Muscle layer of colon (tissue), 2 donors: ENCODE data around the gene ELOVL7.
"Not testable (repeated sequence)": the region's sequence is repeated elsewhere in the genome, so short reads cannot be mapped to it uniquely, and the experiment has no call there.

Source experiments
- H3K27ac ChIP-seq: one replicate; pipeline ENCODE4 v1.7.0; 2013; ENCODE audit warnings: low read depth, mild to moderate bottlenecking, low read length, moderate library complexity
- H3K27me3 ChIP-seq, 2 donors: one replicate each; pipeline ENCODE4 v1.7.0; 2013; ENCODE audit warnings: low read length in 2 of 2, mild to moderate bottlenecking in 2 of 2; ENCODE audit not compliant: insufficient read depth in 2 of 2, control insufficient read depth in 1 of 2
- H3K36me3 ChIP-seq: one replicate; pipeline ENCODE4 v1.7.0; 2013; ENCODE audit warnings: mild to moderate bottlenecking, low read length; ENCODE audit not compliant: insufficient read depth
- H3K4me1 ChIP-seq: one replicate; pipeline ENCODE4 v1.7.0; 2013; ENCODE audit warnings: mild to moderate bottlenecking, low read length; ENCODE audit not compliant: insufficient read depth
- H3K4me3 ChIP-seq, 2 donors: one replicate each; pipeline ENCODE4 v1.7.0; 2013; ENCODE audit warnings: low read length in 2 of 2, low read depth in 1 of 2, mild to moderate bottlenecking in 1 of 2, moderate library complexity in 1 of 2
- H3K9ac ChIP-seq: one replicate; pipeline ENCODE4 v1.7.0; 2013; ENCODE audit warnings: low read length
- H3K9me3 ChIP-seq: one replicate; pipeline ENCODE4 v1.7.0; 2013; ENCODE audit warnings: mild to moderate bottlenecking, low read length
- donor health status: abdominal sarcoma.
- donor health status: Adenocarcinoma of cecum.

The ELOVL7 gene

GRCh38 chr5:60810438-60811085, 33.5 kb downstream of the ELOVL7 start:
- no peaks in the 10 kb centered on the region for H3K9me3 ChIP-seq
- H3K4me3 ChIP-seq, result no peak overlapping the region
- H3K9ac ChIP-seq, result no peak overlapping the region
- H3K36me3 ChIP-seq, result no peaks in the 10 kb centered on the region
- H3K27me3 ChIP-seq, result no peaks in the 10 kb centered on the region
- H3K4me1 ChIP-seq, result no peaks in the 10 kb centered on the region
- no peak overlapping the region for H3K27ac ChIP-seq

GRCh38 chr5:60809891-60810425, 34.1 kb downstream of the ELOVL7 start:
- Histone ChIP-seq H3K36me3 (no peaks in the 10 kb centered on the region), H3K4me1 (no peaks in the 10 kb centered on the region), H3K9me3 (no peaks in the 10 kb centered on the region), H3K9ac (no peak overlapping the region), H3K27me3 (no peaks in the 10 kb centered on the region), H3K27ac (no peak overlapping the region), H3K4me3 (no peak overlapping the region)

GRCh38 chr5:60806591-60807243, 37.4 kb downstream of the ELOVL7 start:
- no peaks in the 10 kb centered on the region for H3K27me3 ChIP-seq
- no peak overlapping the region for H3K27ac ChIP-seq
- no peaks in the 10 kb centered on the region for H3K9me3 ChIP-seq
- H3K36me3 ChIP-seq, result no peaks in the 10 kb centered on the region
- no peak overlapping the region for H3K9ac ChIP-seq
- H3K4me1 ChIP-seq, result no peaks in the 10 kb centered on the region
- no peak overlapping the region for H3K4me3 ChIP-seq

DNA sequence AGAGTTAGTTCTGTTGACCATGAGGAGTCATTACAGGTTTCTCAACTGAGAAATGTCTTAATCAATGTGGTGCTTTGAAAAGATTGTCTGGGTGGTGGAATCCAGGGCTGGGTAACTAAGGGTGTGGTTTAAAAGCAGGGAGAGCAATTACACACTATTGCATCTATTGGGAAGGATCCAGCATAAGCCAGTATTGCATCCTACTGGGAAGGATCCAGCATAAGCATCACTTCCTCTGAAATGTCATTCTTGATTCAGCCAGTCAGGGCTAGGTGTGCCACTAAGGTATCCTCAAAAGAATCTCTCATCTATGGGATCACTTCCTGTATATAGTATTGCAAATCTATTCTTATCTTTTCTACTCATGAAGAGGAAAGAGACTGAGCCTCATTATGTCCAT, 38.6 kb downstream of the ELOVL7 start:
- Histone ChIP-seq H3K4me1 (no peaks in the 10 kb centered on the region), H3K27ac (no peak overlapping the region), H3K27me3 (no peaks in the 10 kb centered on the region), H3K9ac (no peak overlapping the region), H3K9me3 (no peaks in the 10 kb centered on the region), H3K36me3 (no peaks in the 10 kb centered on the region), H3K4me3 (no peak overlapping the region)

- Histone ChIP-seq H3K4me1 (no peaks in the 10 kb centered on the region), H3K9ac (no peak overlapping the region), H3K27ac (no peak overlapping the region), H3K36me3 (no peaks in the 10 kb centered on the region), H3K9me3 (no peaks in the 10 kb centered on the region), H3K4me3 (no peak overlapping the region), H3K27me3 (no peaks in the 10 kb centered on the region)
Observed at GRCh38 chr5:60803712-60804111, 40.4 kb downstream of the ELOVL7 start.

GRCh38 chr5:60802986-60803385, 41.1 kb downstream of the ELOVL7 start:
- Histone ChIP-seq H3K27ac (no peak overlapping the region), H3K9ac (no peak overlapping the region), H3K9me3 (no peaks in the 10 kb centered on the region), H3K4me1 (no peaks in the 10 kb centered on the region), H3K36me3 (no peaks in the 10 kb centered on the region), H3K27me3 (no peaks in the 10 kb centered on the region), H3K4me3 (no peak overlapping the region)

DNA sequence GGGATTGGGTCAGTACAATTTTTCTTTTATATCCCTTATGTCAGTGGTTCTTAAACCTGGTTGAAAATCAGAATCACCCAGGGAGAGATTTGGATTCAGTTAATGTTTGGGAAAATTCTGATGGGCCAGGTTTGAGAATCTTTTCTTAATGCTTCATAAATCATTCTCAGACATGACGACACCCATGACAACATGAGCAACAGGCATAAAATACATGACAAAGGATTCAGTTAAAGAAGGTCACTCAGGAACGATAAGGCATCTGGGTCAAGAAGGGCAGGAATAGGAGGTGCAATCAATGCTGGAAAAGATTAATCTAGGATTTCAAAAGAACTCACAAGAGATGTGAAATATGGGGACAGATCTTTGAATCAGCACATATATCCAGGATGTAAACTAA, 41.8 kb downstream of the ELOVL7 start:
- H3K9ac ChIP-seq, result no peak overlapping the region
- no peaks in the 10 kb centered on the region for H3K9me3 ChIP-seq
- H3K36me3 ChIP-seq, result no peaks in the 10 kb centered on the region
- no peak overlapping the region for H3K4me3 ChIP-seq
- H3K27me3 ChIP-seq, result no peaks in the 10 kb centered on the region
- H3K27ac ChIP-seq, result no peak overlapping the region
- no peaks in the 10 kb centered on the region for H3K4me1 ChIP-seq

DNA sequence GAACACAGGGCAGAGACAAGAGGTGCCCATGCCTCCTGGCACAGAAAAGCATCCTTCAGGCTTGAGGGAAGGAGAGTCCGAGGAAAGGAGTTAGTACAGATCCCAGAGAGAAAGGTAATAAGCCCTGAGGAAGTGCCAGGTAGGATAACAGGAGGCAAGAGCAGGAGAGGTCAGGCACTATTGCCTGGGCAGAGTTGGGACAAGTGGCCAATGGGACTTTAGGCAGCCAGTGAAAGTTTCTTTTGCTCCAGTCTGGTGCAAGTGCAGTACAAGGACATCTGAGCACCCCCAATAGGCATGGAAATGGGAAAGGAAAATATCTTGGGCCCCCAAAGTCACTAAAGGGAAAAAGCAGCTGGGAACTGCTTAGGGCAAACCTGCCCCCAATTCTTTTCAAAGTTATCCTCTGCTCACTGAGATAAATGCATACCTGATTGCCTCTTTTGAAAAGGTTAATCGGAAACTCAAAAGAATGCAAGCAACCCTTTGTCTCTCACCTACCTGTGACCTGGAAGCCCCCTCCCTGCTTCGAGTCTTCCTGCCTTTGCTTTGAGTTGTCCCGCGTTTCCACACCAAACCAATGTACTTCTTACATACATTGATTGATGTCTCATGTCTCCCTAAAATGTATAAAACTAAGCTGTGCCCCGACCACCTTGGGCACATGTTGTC, 46.5 kb downstream of the ELOVL7 start:
- H3K27me3 ChIP-seq, result no peaks in the 10 kb centered on the region
- H3K9me3 ChIP-seq, result no peaks in the 10 kb centered on the region
- H3K36me3 ChIP-seq, result no peaks in the 10 kb centered on the region
- no peaks in the 10 kb centered on the region for H3K4me1 ChIP-seq
- no peak overlapping the region for H3K4me3 ChIP-seq
- no peak overlapping the region for H3K9ac ChIP-seq
- no peak overlapping the region for H3K27ac ChIP-seq

DNA sequence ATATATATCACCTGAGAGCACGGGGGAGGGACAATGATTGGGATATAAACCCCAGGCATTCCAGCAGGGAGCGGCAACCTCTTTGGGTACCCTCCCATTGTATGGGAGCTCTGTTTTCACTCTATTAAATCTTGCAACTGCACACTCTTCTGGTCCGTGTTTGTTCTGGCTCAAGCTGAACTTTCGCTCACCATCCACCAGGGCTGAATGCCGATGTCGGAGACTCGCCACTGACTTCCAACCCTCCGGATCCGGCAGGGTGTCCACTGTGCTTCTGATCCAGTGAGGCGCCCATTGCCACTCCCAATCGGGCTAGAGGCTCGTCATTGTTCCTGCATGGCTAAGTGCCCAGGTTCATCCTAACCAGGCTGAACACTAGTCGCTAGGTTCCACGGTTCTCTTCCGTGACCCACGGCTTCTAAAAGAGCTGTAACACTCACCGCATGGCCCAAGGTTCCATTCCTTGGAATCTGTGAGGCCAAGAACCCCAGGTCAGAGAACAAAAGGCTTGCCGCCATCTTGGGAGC, 48.6 kb downstream of the ELOVL7 start:
- not testable (repeated sequence) for H3K4me3 ChIP-seq, H3K27ac ChIP-seq

GRCh38 chr5:60794691-60795090, 49.4 kb downstream of the ELOVL7 start:
- no peaks in the 10 kb centered on the region for H3K4me1 ChIP-seq
- H3K9me3 ChIP-seq, result no peaks in the 10 kb centered on the region
- no peak overlapping the region for H3K9ac ChIP-seq
- no peaks in the 10 kb centered on the region for H3K27me3 ChIP-seq
- no peak overlapping the region for H3K27ac ChIP-seq
- no peak overlapping the region for H3K4me3 ChIP-seq
- H3K36me3 ChIP-seq, result no peaks in the 10 kb centered on the region

More for the DNA sequence above, 48.6 kb downstream of the ELOVL7 start:
- H3K9me3 ChIP-seq, H3K27me3 ChIP-seq, H3K4me1 ChIP-seq, H3K9ac ChIP-seq, H3K36me3 ChIP-seq: not testable (repeated sequence)

DNA sequence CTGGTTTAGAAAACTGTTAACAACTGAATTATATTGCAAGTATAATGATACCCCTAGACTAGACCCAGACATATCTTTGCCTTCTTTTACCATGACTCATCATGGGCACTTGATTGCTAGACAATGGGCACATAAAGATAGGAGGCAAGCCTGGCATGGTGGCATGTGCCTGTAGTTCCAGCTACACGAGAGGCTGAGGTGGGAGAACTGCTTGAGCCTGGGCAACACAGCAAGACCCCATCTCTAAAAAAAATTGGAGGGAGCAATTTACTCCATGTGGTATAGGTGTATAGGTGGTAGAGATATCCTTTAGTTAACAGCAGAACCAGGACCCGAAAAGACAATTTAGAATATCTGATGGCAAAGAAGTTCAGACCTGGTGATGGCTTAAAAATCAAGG, 51.6 kb downstream of the ELOVL7 start:
- no peak overlapping the region for H3K4me3 ChIP-seq
- H3K4me1 ChIP-seq, result no peaks in the 10 kb centered on the region
- no peak overlapping the region for H3K27ac ChIP-seq
- H3K9ac ChIP-seq, result no peak overlapping the region
- H3K27me3 ChIP-seq, result no peaks in the 10 kb centered on the region
- H3K9me3 ChIP-seq, result no peaks in the 10 kb centered on the region
- no peaks in the 10 kb centered on the region for H3K36me3 ChIP-seq
